GM10847 (cell line): ENCODE data around the gene WDR1.

Experiments
- POLR2A ChIP-seq: IDR thresholded peaks from 2 replicates; pipeline ENCODE4 v1.6.1; 2011; ENCODE audit not compliant: insufficient read length; ENCODE audit errors: extremely low read depth

The WDR1 gene

GRCh38 chr4:10121568-10122208 is 5.1 kb upstream of the WDR1 start:
- no peak for TF ChIP-seq POLR2A

GRCh38 chr4:10120943-10121567 is 4.5 kb upstream of the WDR1 start:
- TF ChIP-seq POLR2A = no peak

GRCh38 chr4:10119773-10120172 is 3.2 kb upstream of the WDR1 start:
- TF ChIP-seq POLR2A = no peak

- TF ChIP-seq POLR2A = no peak
These were observed 2.7 kb upstream of the WDR1 start for GRCh38 chr4:10119278-10119677.

GRCh38 chr4:10118048-10119004 is 1.7 kb upstream of the WDR1 start:
- no peak for TF ChIP-seq POLR2A

GRCh38 chr4:10117359-10118047 is 904 bp upstream of the WDR1 start:
- TF ChIP-seq POLR2A = no peak

GRCh38 chr4:10115797-10116568 is 616 bp downstream of the WDR1 start:
- TF ChIP-seq POLR2A = no peak

GRCh38 chr4:10115271-10115796 is 1.3 kb downstream of the WDR1 start:
- no peak for TF ChIP-seq POLR2A

- no peak for TF ChIP-seq POLR2A
These were observed 2.0 kb downstream of the WDR1 start for GRCh38 chr4:10114607-10115006.

- no peak for TF ChIP-seq POLR2A
These were observed 2.5 kb downstream of the WDR1 start for GRCh38 chr4:10114147-10114546.

- no peak for TF ChIP-seq POLR2A
These were observed 3.1 kb downstream of the WDR1 start for GRCh38 chr4:10113362-10114047.

- no peak for TF ChIP-seq POLR2A
These were observed 3.8 kb downstream of the WDR1 start for GRCh38 chr4:10112658-10113284.

- TF ChIP-seq POLR2A = no peak
These were observed 5.4 kb downstream of the WDR1 start for GRCh38 chr4:10111067-10111801.
